Endothelial cell of umbilical vein (primary cell): ENCODE data around the gene LTBP1. TPM values are rescaled to one million over a fixed set of nuclear protein-coding genes. Genes with fewer than 3 reads are reported as not detected.

Experiments
- BruUV-seq: library from RNA; stranded (reverse); fragments of 400-500 nt; replicated peaks from 2 replicates; lab custom pipeline; 2021; lab: Mats Ljungman, UMichigan
- CTCF ChIA-PET: fragments of 300-600, 350-600 bp; sonication (Branson Sonifier 250); formaldehyde crosslinking; loops from one replicate; lab custom pipeline; 2021; ENCODE audit warnings: antibody characterized with exemption, inconsistent platforms; lab: Charles Lee
- POLR2A ChIA-PET: fragments of 300-600, 350-600 bp; sonication (Branson Sonifier 250); formaldehyde crosslinking; loops from one replicate; lab custom pipeline; 2021; ENCODE audit warnings: antibody characterized with exemption, inconsistent platforms; lab: Charles Lee
- DNase-seq: peaks from one replicate; pipeline ENCODE4 v3.0.0-alpha.2; 2011; ENCODE audit warnings: low read depth, low spot score
- FAIRE-seq: peaks from 2 replicates; lab custom pipeline; 2011; peaks lifted over from hg19 to GRCh38; lab: Jason Lieb, UNC
- H2AFZ ChIP-seq: 2 replicates; pipeline ENCODE4 v1.6.0; 2012; ENCODE audit warnings: low read depth, low read length, control low read depth, inconsistent platforms
- H3K27ac ChIP-seq: 2 replicates; pipeline ENCODE4 v1.5.1; 2011; ENCODE audit warnings: low read depth, mild to moderate bottlenecking, control low read depth, low read length, moderate library complexity; ENCODE audit not compliant: insufficient read depth
- H3K27me3 ChIP-seq, 2 experiments: 2 replicates each; pipeline versions ENCODE4 v1.6.0 to v1.6.1; 2011; ENCODE audit warnings: low read length in 2 of 2, mixed read lengths in 1 of 2; ENCODE audit not compliant: control insufficient read depth in 2 of 2, insufficient read depth in 2 of 2
- H3K36me3 ChIP-seq, 2 experiments: 2 replicates in 1 of 2; 3 replicates in 1 of 2; pipeline ENCODE4 v1.5.1; 2011; ENCODE audit warnings: low read length in 2 of 2, mild to moderate bottlenecking in 1 of 2, moderate library complexity in 1 of 2; ENCODE audit not compliant: control insufficient read depth in 2 of 2, insufficient read depth in 2 of 2; ENCODE audit errors: extremely low read depth in 1 of 2
- H3K4me1 ChIP-seq: 3 replicates; pipeline ENCODE4 v1.5.1; 2011; ENCODE audit warnings: mild to moderate bottlenecking, low read length; ENCODE audit not compliant: control insufficient read depth, insufficient read depth; ENCODE audit errors: extremely low read depth
- H3K4me2 ChIP-seq: 2 replicates; pipeline ENCODE4 v1.6.1; 2011; ENCODE audit warnings: low read length, control low read depth, mixed read lengths; ENCODE audit not compliant: insufficient read depth
- H3K4me3 ChIP-seq, 3 experiments: fragments of 200-600 bp in 1 of 3; sonication (generic), shearing (Covaris generic) in 1 of 3; replicated peaks in 1 of 3; 2 replicates each; pipeline ENCODE4 v1.5.1; 2011 to 2016; ENCODE audit warnings: control low read depth in 3 of 3, low read length in 3 of 3, mild to moderate bottlenecking in 2 of 3, inconsistent platforms in 1 of 3, low read depth in 1 of 3, moderate library complexity in 1 of 3; ENCODE audit not compliant: insufficient read depth in 1 of 3
- H3K79me2 ChIP-seq: 2 replicates; pipeline ENCODE4 v1.6.0; 2012; ENCODE audit warnings: low read length, inconsistent platforms; ENCODE audit not compliant: control insufficient read depth, insufficient read depth
- H3K9ac ChIP-seq: replicated peaks from 2 replicates; pipeline ENCODE3; 2011; ENCODE audit warnings: low read length, control low read depth; ENCODE audit not compliant: insufficient read depth; ENCODE audit errors: extremely low read depth
- H3K9me1 ChIP-seq: replicated peaks from 3 replicates; pipeline ENCODE4 v1.6.0; 2011; ENCODE audit warnings: mild to moderate bottlenecking, low read length; ENCODE audit not compliant: control insufficient read depth, insufficient read depth; ENCODE audit errors: extremely low read depth
- H3K9me3 ChIP-seq: replicated peaks from 2 replicates; pipeline ENCODE4 v1.5.1; 2012; ENCODE audit warnings: low read length, inconsistent platforms; ENCODE audit not compliant: control insufficient read depth, insufficient read depth
- H4K20me1 ChIP-seq: replicated peaks from 2 replicates; pipeline ENCODE3; 2011; ENCODE audit warnings: mild to moderate bottlenecking, low read length; ENCODE audit not compliant: control insufficient read depth, insufficient read depth; ENCODE audit errors: extremely low read depth
- EZH2 ChIP-seq: IDR thresholded peaks from 2 replicates; pipeline ENCODE4 v1.6.1; 2012; ENCODE audit warnings: borderline replicate concordance, low read depth, mild to moderate bottlenecking, moderate library complexity, low read length, inconsistent platforms; ENCODE audit not compliant: severe bottlenecking
- FOS ChIP-seq: IDR thresholded peaks from 2 replicates; pipeline ENCODE4 v1.6.1; 2011; ENCODE audit warnings: mild to moderate bottlenecking, low read length, moderate library complexity, borderline replicate concordance; ENCODE audit not compliant: insufficient read depth
- GATA2 ChIP-seq: IDR thresholded peaks from 2 replicates; pipeline ENCODE4 v1.7.0; 2011; ENCODE audit warnings: low read depth, mild to moderate bottlenecking, moderate library complexity, mixed read lengths, low read length; ENCODE audit not compliant: insufficient read length, insufficient read depth
- JUN ChIP-seq: IDR thresholded peaks from 2 replicates; pipeline ENCODE4 v1.6.1; 2011; ENCODE audit warnings: borderline replicate concordance, low read depth; ENCODE audit not compliant: insufficient read length, insufficient read depth
- MYC ChIP-seq: IDR thresholded peaks from one replicate; pipeline ENCODE4 v1.6.1; 2011; ENCODE audit warnings: mild to moderate bottlenecking, low read depth, low read length
- POLR2A ChIP-seq: IDR thresholded peaks from 2 replicates; pipeline ENCODE4 v1.6.1; 2012; ENCODE audit warnings: low read depth, mild to moderate bottlenecking, control low read depth, low read length
- POLR2AphosphoS5 ChIP-seq: IDR thresholded peaks from 2 replicates; pipeline ENCODE4 v1.6.1; 2012; ENCODE audit warnings: low read depth, mild to moderate bottlenecking, control low read depth, low read length, moderate library complexity; ENCODE audit not compliant: insufficient read depth
- dilution Hi-C: fragments of 300-500 bp; cut with MboI; formaldehyde crosslinking; loops from one replicate; pipeline ENCODE4 v1.15.0; 2019; ENCODE audit warnings: low sequenced_read_pairs; ENCODE audit not compliant: extremely low pct_ligation_motif_present
- intact Hi-C: fragments of 100-400 bp; cut with micrococcal nuclease; formaldehyde crosslinking; loops from one replicate; pipeline ENCODE4 v1.10.0; 2022
- polyA plus RNA-seq, 4 experiments: library from polyadenylated mRNA; depleted of rRNA in 3 of 4; stranded (reverse) in 3 of 4; unstranded in 1 of 4; fragments of >200 nt; gene quantifications; 2 replicates each; pipeline versions ENCODE4 v1.2.1 to v1.2.3, GENCODE V29; 2011 to 2012; ENCODE audit warnings: missing spikeins in 1 of 4
- total RNA-seq: library from RNA; stranded (reverse); gene quantifications from 2 replicates; pipeline ENCODE4 v1.2.3, GENCODE V29; 2021
- TF ChIP-seq, protein P1 (sequence below), 2 donors: IDR thresholded peaks; 1 replicate in 1 of 2; 2 replicates in 1 of 2; pipeline ENCODE4 v1.5.1; 2011; ENCODE audit warnings: low read length in 2 of 2, mild to moderate bottlenecking in 2 of 2, moderate library complexity in 2 of 2, control low read depth in 1 of 2, inconsistent platforms in 1 of 2, low read depth in 1 of 2; ENCODE audit not compliant: insufficient read depth in 1 of 2; ENCODE audit errors: extremely low read depth in 1 of 2
- TF ChIP-seq, protein P2 (sequence below): IDR thresholded peaks from 2 replicates; pipeline ENCODE4 v1.6.1; 2011; ENCODE audit not compliant: insufficient read depth, insufficient read length

Gene LTBP1
- total and polyA plus RNA-seq, 2 donors (not counting 3 experiments of a cell fraction or from before 2014, with no cell fraction given), result 57.4 to 68.2 TPM

DNA sequence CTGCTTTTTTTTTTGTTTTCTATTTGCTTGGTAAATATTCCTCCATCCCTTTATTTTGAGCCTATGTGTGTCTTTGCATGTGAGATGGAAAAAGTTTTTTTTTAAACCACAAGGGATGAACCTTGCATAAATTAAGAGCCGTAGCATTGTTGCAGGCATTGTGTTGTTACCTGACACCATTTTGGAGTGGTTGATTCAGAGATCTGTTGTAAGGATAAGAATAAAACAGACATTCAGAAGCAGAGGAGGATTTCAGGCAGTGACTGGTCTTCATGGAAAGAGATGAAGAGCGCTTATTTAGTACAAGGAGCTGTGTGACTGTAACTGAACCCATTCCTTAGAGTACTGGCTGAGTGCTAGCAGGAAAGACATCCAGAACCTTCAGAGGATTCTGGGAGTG, 101.2 kb downstream of the LTBP1 start:
- Histone ChIP-seq H3K4me2 (no peak overlapping the region), H3K4me1 (no peaks in the 10 kb centered on the region), H3K27me3 (no peaks in the 10 kb centered on the region), H2AFZ (no peak overlapping the region), H3K9me3 (no peaks in the 10 kb centered on the region), H3K79me2 (peaks cover 3% of the 10 kb centered on the region), H4K20me1 (no peaks in the 10 kb centered on the region), H3K9ac (no peak overlapping the region), H3K36me3 (no peaks in the 10 kb centered on the region), H3K27ac (no peak overlapping the region), H3K4me3 (no peak overlapping the region), H3K9me1 (no peaks in the 10 kb centered on the region)
- dilution Hi-C loops (no loop called here), intact Hi-C loops (no loop called here)
- no peak for FAIRE-seq
- ChIA-PET POLR2A (no interaction called here), CTCF (no interaction called here)
- no TSS peak for BruUV-seq
- TF ChIP-seq JUN (no peak), POLR2A (no peak), GATA2 (no peak), MYC (no peak), POLR2AphosphoS5 (no peak), EZH2 (no peak), FOS (no peak)
- TF ChIP-seq, protein P1, sequence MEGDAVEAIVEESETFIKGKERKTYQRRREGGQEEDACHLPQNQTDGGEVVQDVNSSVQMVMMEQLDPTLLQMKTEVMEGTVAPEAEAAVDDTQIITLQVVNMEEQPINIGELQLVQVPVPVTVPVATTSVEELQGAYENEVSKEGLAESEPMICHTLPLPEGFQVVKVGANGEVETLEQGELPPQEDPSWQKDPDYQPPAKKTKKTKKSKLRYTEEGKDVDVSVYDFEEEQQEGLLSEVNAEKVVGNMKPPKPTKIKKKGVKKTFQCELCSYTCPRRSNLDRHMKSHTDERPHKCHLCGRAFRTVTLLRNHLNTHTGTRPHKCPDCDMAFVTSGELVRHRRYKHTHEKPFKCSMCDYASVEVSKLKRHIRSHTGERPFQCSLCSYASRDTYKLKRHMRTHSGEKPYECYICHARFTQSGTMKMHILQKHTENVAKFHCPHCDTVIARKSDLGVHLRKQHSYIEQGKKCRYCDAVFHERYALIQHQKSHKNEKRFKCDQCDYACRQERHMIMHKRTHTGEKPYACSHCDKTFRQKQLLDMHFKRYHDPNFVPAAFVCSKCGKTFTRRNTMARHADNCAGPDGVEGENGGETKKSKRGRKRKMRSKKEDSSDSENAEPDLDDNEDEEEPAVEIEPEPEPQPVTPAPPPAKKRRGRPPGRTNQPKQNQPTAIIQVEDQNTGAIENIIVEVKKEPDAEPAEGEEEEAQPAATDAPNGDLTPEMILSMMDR (IDR thresholded peaks at IDR 0.05; ENCODE audit: extremely low read depth in 1 of 2, insufficient read depth in 1 of 2, low read depth in 1 of 2, low read length in 2 of 2), result no peak
- TF ChIP-seq, protein P2, sequence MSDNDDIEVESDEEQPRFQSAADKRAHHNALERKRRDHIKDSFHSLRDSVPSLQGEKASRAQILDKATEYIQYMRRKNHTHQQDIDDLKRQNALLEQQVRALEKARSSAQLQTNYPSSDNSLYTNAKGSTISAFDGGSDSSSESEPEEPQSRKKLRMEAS, result no peak
- DNase-seq, result no peak
